Left hindlimb (tissue), 1 donor: Measurements from ENCODE around the gene SPDYE16.
"Not testable (repeated sequence)": the region's sequence is repeated elsewhere in the genome, so short reads cannot be mapped to it uniquely, and the experiment has no call there.

ENCODE experiments used
- DNase-seq: peaks from one replicate; pipeline ENCODE4 v3.0.0-alpha.2; 2018

SPDYE16 gene

GRCh38 chr7:76549025-76549854 lies 6.1 kb upstream of the SPDYE16 start:
- peak; percentile 92 for DNase-seq

- DNase-seq: not testable (repeated sequence)
Measured at GRCh38 chr7:76531643-76532042, 11.5 kb downstream of the SPDYE16 start.

DNA sequence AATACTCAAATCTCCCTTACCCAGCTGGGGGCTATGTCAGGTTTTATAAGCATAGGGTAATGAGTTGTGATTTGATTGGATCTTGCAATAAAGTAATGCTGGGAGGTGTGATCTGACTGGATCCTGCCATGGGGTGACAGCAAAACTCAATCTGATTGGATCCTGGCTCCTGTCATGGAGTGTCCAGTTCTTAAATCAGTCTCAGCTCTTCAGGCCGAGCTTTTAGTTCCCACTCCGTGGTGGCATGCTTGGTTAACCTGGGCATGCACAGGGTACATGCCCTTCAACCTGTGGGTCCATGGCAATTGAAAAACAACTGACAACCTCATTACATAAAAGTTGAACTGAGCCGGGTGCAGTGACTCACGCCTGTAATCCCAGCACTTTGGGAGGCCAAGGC lies 16.9 kb downstream of the SPDYE16 start:
- not testable (repeated sequence) for DNase-seq

DNA sequence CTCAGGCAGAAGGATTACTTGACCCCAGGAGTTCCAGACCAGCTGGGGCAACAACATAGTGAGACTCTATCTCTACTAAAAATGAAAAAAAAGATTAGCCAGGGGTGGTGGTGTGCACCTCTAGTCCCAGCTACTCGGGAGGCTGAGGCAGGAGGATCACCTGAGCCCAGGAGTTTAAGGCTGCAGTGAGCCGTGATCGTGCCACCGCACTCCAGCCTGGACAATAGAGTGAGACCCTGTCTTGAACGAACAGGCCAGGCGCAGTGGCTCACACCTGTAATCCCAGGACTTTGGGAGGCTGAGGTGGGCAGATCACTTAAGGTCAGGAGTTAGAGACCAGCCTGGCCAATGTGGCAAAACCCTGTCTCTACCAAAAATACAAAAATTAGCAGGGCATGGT lies 26.2 kb downstream of the SPDYE16 start:
- not testable (repeated sequence) for DNase-seq

DNA sequence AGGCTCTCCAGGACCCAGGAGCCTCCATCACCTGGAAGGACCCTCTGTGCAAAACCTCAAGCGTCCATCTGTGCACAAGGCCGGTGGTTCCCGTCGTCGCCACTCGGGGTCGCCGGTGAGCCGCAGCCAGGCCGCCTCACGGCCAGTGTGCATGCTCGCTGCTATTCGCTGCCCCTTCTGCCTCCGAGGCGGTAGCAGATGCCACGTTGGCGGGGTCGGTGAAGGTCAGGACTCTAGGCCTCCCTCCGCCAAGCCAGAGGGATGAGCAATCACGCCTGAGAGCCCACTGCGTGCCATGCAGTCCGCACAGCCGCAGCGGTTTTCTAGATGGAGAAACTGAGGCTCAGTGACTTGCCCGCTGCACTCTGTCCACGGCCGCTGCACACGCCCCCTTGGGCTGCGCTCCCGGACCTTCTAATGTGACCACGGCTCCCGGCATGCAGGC lies 27.1 kb downstream of the SPDYE16 start:
- peak; percentile 53 for DNase-seq

DNA sequence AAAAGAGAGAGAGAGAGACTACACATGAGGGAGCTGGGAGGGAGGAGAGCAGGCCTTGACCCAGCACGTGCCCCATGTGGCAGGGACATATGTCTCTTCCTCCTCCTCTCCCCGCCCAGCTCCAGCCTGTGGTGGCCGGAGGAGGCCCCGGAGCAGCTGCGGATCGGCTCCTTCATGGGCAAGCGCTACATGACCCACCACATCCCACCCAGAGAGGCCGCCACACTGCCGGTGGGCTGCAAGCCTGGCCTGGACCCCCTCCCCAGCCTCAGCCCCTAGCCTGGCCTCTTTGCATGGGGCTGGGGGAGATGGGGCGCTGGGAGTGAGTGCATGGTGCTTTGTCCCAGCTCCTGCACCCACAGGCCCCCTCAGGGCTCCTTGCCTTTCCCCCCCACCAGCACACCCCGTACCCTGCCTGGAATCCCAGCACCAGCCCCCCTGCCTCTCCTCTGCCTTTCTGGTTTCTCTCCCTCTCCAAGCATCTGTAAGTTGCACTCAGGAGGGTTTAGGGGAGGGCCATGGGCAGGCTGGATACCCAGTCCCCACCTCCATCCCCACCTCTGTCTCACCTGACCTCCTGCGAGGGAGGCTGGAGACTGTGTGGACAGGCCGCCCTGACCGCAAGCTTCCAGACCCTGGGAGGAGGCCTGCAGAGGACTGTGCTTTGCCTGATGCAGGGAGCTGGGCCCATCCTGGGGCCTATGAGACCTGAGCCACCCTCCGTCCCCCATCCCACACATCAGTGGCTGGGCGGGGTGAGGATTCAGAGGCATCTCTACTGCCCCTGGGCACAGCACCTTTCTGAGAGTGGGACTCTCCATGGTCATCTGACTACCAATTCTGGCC lies 27.9 kb downstream of the SPDYE16 start:
- DNase-seq: no peak

DNA sequence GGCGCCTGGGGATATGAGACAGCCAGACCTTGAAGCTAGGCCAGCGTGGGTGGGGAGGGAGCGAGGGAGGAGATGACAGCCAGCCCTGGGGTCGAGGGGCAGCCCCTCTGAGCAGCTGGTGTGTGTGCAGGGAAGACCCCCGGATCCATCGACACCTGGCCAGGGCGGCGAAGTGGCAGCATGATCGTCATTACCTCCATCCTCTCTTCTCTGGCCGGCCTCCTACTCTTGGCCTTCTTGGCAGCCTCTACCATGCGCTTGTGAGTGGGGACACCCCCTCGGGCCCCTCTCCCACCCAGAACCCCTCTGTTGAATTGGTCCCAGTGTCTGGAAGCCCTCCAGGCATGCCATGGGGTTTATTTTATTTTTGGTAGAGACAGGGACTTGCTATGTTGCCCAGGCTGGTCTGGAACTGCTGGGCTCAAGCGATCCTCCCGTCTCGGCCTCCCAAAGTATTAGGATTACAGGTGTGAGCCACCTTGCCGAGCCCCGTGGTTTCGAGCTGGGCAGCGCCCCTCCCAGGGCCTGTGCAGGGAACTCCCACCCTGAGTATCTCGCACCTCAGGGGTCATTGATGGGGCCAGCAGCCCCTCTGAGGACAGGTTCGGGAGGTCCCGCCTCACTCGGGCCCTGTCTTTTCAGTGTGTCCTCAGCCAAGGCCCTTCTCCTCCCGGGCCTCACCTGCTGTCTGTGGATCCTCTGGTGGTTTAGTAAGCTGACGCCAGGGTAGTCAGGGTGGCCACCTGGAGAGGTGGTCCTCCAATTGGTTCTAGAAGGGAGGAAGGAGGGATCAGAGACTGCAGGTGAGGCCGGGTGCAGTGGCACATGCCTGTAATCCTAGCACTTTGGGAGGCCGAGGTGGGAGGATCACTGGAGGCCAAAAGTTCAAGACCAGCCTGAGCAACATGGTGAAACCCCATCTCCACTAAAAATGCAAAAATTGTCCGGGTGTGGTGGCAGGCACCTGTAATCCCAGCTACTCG lies 29.0 kb downstream of the SPDYE16 start:
- DNase-seq: no peak

DNA sequence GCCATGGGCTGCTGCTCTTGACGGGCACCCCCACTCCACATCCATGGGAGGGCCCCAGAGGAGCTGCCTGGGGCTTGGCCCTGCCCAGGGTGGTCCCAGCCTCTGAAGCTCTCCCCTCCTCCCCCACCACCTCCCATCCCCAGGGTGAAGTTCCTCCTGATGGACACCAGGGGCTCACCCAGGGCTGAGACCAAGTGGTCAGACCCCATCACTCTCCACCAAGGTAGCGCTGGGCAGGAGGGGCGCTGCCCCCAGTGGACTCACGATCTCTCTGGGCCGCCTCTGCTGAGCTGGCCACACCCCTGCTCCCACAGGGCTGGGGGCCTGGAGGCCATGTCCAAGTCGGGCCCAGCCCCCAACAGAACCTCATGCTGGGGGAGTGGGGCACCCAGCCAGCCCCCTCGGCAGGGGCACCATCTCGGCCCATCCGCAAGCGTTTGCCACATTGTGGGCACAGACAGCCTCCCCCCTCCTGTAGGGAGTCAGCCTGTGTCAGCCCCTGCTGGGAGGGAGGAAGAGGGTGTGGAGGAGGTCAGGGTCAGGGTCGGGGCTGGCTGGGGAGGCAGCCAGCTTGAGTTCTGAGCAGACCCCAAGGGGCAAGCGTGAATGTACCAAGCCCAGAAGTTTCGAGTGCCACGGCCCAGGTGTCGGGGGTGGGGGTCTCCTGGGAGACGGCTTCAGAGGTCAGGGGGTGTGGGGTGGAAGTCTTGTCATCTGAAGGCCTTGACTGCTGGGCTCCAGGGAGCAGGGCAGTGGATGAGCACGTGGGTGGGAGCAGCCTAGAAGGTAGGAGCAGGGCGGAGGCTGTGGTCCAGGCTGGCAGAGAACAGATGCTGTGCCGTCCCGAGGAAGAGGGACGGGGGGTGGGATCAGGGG lies 29.9 kb downstream of the SPDYE16 start:
- peak; percentile 31 for DNase-seq

GRCh38 chr7:76511911-76512885 lies 30.9 kb downstream of the SPDYE16 start:
- not testable (repeated sequence) for DNase-seq

DNA sequence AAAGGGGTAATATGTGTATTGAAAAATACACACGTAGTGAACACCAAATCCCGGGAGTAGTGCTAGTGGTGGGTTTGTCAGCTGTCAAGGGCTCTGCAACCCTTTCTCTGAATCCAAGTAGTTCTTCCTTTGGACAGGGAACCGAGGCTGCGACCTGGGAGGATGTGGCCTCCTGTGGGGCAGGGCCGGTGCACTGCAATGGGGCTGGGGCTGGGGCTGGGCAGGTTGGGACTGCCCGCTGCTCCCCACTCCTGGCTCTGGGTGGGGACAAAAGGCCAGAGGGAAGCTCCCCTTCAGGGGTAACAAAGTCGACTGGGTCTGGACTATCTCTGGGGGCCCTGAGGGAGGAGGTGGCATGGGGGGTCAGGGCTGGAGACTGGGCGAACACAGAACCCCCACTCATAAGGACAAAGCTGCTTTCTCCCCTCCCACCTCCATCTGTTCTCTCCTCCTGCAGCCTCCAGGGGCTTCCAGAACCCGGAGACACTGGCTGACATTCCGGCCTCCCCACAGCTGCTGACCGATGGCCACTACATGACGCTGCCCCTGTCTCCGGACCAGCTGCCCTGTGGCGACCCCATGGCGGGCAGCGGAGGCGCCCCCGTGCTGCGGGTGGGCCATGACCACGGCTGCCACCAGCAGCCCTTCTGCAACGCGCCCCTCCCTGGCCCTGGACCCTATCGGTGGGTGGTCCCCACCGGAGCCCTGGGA lies 31.7 kb downstream of the SPDYE16 start:
- not testable (repeated sequence) for DNase-seq

DNA sequence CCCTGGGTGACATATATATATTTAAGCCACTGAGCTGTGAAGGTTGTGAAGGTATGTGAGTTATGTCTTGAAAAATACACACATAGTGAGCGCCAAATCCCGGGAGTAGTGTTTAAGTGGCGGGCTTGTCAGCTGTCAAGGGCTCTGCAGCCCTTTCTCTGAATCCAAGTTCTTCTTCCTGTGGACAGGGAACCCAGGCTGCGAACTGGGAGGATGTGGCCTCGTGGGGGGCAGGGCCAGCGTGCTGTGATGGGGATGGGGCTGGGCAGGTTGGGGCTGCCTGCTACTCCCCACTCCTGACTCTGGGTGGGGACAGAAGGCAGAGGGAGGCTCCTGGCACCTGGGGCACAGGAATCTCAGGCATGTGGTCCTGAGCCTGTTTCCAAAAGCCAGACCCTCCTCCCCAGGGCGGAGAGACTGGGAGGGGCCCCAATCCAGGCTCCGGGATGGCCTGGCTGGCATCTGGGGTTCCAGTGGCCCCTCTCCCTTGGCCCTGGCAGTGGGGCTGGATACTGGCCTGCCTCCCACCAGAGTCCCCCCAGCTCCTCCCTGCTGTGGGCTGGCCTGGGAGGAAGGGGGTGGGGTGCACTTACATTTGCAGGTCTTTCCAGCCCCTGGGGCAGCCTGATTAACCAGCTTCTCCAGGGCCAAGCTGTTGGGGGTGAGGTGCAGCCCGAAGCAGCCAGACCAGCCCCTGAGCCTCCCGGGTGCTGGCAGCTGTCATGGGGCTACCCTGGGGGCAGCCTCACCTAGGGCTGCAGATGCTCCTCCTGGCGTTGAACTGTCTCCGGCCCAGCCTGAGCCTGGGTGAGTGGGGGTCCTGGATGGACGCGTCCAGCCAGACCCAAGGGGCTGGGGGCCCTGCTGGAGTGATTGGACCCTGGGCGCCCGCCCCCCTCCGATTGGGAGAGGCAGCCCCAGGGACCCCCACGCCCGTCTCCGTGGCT lies 32.9 kb downstream of the SPDYE16 start, which contains the start of gene UPK3B:
UPK3B (plus strand) TSS at position 622 of the 947 bp plus-strand sequence; CDS start at position 723, 101 bp downstream.
- peak; percentile 37 for DNase-seq

DNA sequence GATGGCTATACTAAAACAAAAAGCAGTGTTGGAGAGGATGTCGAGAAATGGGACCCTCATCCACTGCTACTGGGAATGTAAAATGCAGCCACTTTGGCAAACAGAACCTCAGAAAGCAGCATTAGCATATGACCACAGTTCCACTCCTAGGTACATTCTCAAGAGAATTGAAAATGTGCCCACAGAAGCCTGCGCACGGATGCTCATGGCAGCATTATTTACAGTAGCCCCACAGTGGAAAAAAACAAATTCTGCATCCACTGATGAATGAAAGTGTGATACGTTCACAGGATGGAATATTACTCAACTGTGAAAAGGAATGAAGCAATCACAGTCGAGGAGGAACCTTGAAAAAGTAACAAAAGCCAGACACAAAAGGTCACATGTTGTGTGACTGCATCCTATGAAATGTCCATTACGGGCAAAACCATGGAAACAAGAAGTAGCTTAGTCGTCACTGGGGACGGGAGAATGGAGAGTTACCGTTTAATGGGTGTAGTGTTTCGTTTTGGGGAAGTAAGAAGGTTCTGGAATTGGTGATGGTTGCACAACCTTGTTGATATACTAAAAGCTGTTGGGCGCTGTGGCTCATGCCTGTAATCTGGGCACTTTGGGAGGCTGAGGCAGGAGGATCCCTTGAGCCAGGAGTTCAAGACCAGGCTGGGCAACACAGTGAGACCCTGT lies 35.2 kb downstream of the SPDYE16 start:
- DNase-seq: no peak

GRCh38 chr7:76506643-76507042 lies 36.5 kb downstream of the SPDYE16 start:
- not testable (repeated sequence) for DNase-seq

DNA sequence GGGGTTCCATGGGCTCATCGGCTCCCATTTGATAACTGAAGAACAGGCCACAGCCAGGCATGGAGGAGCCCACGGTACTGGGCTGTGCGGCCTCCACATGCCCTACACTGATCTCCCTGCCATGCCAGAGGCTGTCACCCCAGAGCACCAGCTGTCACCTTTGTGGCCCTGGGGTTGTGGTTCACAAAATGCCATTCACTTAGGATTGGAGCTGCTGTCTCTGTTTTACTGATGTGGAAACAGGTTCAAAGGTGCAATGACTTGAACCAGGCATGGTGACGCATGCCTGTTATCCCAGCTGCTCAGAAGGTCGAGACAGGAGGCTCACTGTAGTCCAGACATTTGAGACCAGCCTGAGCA lies 37.0 kb downstream of the SPDYE16 start:
- DNase-seq: no peak

GRCh38 chr7:76505168-76506080 lies 37.7 kb downstream of the SPDYE16 start:
- DNase-seq: peak; percentile 25

DNA sequence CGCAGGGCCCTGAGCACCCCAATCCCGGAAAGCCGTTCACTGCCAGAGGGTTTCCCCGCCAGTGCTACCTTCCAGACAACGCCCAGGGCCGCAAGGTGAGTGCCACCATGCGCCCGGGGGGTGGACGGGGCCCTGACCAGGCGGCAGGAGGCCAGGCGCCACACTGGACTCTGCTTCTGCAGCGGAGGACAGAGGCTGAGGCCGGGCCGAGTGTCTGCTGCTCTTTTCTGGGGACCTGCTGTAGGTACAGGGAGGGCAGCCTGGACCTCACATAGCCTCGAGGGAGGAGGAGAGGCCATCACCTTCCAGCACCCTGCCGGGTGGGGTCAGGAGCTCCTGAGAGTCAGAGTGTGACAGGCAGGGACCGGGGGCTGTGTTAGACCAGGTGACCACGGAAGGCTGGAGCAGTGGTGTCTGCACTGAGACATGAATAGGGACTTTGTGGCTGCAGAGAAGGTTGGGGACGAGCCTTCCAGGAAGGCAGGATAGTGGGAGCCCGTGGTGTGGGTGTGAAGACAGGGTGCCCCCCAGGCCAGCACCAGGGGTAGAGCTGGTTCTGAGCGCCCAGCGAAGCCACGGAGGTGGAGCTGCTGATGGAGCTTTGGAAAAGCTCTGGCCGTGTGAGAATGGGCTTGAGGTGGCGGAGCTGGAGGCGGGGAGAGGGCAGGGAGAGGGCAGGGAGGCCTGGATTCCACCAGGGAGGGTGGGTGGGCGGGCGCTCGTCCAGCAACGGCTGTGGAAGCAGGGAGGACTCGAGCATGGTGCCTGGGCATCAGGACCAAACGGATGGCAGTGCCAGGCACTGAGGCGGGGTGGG lies 38.5 kb downstream of the SPDYE16 start:
- peak; percentile 27 for DNase-seq
